ENCODE data around the gene PTPRN2.

DNA sequence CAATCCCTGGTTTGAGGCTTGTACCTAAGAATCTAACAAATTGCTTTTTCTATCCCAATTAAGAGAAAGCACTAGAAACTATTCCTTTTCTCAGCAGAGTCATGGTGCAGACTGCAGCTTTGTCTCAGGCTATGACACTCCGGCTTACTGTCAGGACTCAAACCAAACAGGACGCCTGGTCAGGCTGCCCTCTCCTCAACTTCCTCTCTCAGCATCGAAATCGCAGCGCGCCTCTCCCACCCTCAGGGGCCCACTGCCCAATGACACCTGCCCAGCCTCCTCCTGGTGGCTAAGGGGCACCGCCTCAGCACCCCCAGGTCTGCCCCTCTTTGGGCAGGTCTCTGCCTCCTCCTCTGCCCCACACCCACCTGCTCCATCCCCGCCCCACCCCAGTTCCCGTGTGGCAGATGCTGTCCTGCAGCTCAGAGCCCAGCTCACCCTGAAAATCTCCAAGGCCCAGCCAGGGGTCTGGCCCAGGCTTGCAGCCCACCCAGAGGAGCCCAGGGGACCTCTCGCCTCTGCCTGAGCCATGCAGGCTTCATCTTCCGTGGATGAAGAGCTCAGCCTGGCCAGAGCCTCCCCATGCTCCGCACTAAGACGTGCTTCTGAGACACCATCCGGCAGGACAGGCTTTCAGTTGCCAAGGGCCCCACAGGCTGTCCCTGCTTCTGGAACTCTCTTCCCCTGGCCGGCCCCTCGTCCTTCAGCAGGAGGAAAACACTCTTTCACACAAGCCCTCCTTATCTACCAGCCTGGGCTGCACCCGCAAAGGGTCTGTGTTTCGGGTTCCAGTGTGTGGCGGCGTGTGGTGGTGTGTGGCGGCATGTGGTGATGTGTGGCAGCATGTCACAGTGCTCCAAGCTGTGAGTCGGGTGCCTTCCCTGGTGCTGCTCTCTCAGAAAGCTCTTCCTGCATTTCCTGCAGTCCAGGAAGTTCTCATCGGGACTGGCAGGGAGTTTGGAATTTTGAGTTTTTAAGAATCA lies 16.4 kb upstream of the PTPRN2 start:
- no peak for TF ChIP-seq CTCF (IDR thresholded peaks at IDR 0.05)
- TF ChIP-seq ZFX (IDR thresholded peaks at IDR 0.05; ENCODE audit: borderline replicate concordance) = no peak
